Lower lobe of right lung (tissue), 2 donors: ENCODE results near the gene CNTN1. TPM values are rescaled to one million over a fixed set of nuclear protein-coding genes. Genes with fewer than 3 reads are reported as not detected.

Experiments
- ATAC-seq, 2 donors: fragments of 200-7000 bp; cut with Tn5 transposase; one replicate each; pipeline ENCODE4 v1.9.1; 2020 to 2022; ENCODE audit warnings: mild to moderate bottlenecking in 2 of 2, moderate library complexity in 2 of 2
- DNase-seq: peaks from one replicate; pipeline ENCODE4 v3.0.0-alpha.2; 2020
- H3K27ac ChIP-seq: fragments of 200-600 bp; one replicate; pipeline ENCODE4 v1.8.0; 2022
- H3K27me3 ChIP-seq: fragments of 200-600 bp; one replicate; pipeline ENCODE4 v1.8.0; 2022; ENCODE audit warnings: low read depth
- H3K36me3 ChIP-seq: fragments of 200-600 bp; one replicate; pipeline ENCODE4 v1.8.0; 2022; ENCODE audit warnings: mild to moderate bottlenecking
- H3K4me1 ChIP-seq: fragments of 200-600 bp; one replicate; pipeline ENCODE4 v1.8.0; 2022
- H3K4me3 ChIP-seq: fragments of 200-600 bp; one replicate; pipeline ENCODE4 v1.8.0; 2022; ENCODE audit warnings: mild to moderate bottlenecking
- H3K9me3 ChIP-seq: fragments of 200-600 bp; one replicate; pipeline ENCODE4 v1.8.0; 2022
- CTCF ChIP-seq: fragments of 200-600 bp; IDR thresholded peaks from one replicate; pipeline ENCODE4 v1.8.0; 2022; ENCODE audit warnings: antibody characterized with exemption, mild to moderate bottlenecking
- intact Hi-C: fragments of 100-400 bp; cut with DNase I; formaldehyde crosslinking; loops from one replicate; pipeline ENCODE4 v1.11.0; 2022
- total RNA-seq: library from RNA; stranded (reverse); fragmentation: NEBNext Ultra II Directional; extraction: Animal tissue kit (Norgen Biotek cat#: 25700); gene quantifications from one replicate; pipeline ENCODE4 v1.2.1, GENCODE V29; 2021
- donor health status: DM: no; HTN: yes; CAD: no; lungs with severe emphysema.

Gene CNTN1
- total RNA-seq, 1 donor from 2014 or later: 12.3 TPM

GRCh38 chr12:40827683-40828592, 135.7 kb downstream of the CNTN1 start:
- no peaks in the 10 kb centered on the region for H3K4me1 ChIP-seq
- intact Hi-C loops: no loop called here
- H3K4me3 ChIP-seq: no peak overlapping the region
- DNase-seq (no peak), ATAC-seq (no peak)
- no peaks in the 10 kb centered on the region for H3K27me3 ChIP-seq
- H3K27ac ChIP-seq: no peak overlapping the region
- H3K9me3 ChIP-seq: no peaks in the 10 kb centered on the region
- no peaks in the 10 kb centered on the region for H3K36me3 ChIP-seq
- no peak for TF ChIP-seq CTCF

DNA sequence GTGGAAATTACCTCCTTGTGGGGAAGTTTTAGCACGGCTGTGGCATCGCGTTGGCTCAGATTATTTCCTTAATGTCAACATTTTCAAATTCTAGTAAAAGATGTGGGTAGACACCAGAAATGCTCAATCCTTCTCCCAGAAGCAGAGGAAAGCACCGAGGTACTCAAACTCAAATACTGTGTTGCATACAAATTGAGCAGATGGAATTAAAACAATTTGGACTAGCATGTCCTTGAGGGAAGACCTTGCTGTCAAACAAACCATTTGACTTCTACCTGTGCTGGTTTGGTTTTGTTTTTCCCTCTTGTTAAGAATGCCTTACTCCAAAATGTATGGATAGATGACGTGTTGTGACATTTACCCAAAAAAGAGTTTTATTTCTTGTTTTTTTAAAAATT, 136.4 kb downstream of the CNTN1 start:
- Histone ChIP-seq H3K36me3 (no peaks in the 10 kb centered on the region), H3K27ac (no peak overlapping the region), H3K27me3 (no peaks in the 10 kb centered on the region), H3K4me1 (no peaks in the 10 kb centered on the region), H3K9me3 (no peaks in the 10 kb centered on the region), H3K4me3 (no peak overlapping the region)
- DNase-seq (no peak), ATAC-seq (no peak)
- TF ChIP-seq CTCF: no peak
- intact Hi-C loops: no loop called here

DNA sequence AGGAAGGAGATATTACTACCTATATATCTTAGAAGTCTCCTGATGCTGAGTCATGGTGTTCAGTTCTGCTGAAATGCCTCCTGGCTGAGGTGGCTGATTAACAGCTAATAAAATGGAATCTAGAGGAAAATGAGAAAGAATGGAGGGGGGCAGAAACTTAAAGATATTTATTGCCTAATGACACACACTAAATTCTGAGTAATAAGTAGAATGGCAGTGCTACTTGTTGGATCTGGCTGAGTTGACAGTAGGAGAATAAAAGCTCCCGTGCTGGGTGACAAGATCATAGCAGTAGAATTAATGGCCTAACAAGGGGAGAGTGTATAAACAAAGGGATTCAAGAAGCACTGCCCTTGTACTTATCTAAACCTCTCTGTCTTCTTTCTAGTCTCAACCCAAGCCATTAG, 137.5 kb downstream of the CNTN1 start:
- no peak for ATAC-seq
- Histone ChIP-seq H3K27me3 (no peaks in the 10 kb centered on the region), H3K4me1 (no peaks in the 10 kb centered on the region), H3K27ac (no peak overlapping the region), H3K4me3 (no peak overlapping the region), H3K9me3 (no peaks in the 10 kb centered on the region), H3K36me3 (no peaks in the 10 kb centered on the region)
- no peak for DNase-seq
- intact Hi-C loops: no loop called here
- TF ChIP-seq CTCF: no peak

DNA sequence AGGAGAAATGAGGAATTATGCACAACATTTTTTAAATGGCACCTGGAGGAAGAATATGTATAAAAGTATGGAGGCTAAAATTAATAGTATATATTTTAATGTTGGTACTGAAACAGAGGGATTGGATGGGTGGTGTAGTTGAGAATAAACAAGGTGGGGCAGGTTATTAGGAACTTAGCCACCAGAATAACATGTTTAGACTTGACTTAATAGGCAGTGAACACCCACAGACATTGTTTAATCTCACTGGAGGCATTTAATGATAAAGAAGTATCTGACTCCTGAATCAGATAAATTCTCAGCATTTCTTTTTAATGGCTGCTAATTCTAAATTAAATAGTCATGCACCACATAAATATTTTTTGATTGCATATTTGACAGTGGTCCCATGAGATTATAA, 139.7 kb downstream of the CNTN1 start:
- DNase-seq (no peak), ATAC-seq (no peak)
- H3K27ac ChIP-seq: no peak overlapping the region
- no peaks in the 10 kb centered on the region for H3K27me3 ChIP-seq
- no peak for TF ChIP-seq CTCF
- H3K36me3 ChIP-seq: no peaks in the 10 kb centered on the region
- intact Hi-C loops: no loop called here
- no peaks in the 10 kb centered on the region for H3K9me3 ChIP-seq
- no peak overlapping the region for H3K4me3 ChIP-seq
- no peaks in the 10 kb centered on the region for H3K4me1 ChIP-seq

DNA sequence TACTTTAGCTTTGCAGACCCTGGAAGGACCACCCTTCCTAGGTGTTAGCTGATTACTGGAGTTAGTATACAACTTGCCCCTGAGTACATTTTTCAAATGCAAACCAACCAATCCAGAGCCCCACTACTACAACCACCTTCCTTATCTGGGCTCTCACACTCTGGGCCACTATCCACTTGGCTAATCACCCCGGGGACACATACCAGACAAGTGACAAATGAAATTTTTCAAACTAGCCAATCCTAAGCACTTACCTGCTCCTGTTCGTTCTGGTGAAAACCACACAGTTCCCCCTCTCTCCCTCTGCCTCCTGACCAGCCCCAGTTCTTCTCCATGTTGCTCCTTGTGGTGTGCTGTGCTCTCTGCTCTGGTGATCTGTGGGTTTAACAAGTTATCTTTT, 140.4 kb downstream of the CNTN1 start:
- no peaks in the 10 kb centered on the region for H3K36me3 ChIP-seq
- H3K4me1 ChIP-seq: no peaks in the 10 kb centered on the region
- DNase-seq: no peak
- H3K27ac ChIP-seq: no peak overlapping the region
- H3K4me3 ChIP-seq: no peak overlapping the region
- H3K27me3 ChIP-seq: no peaks in the 10 kb centered on the region
- ATAC-seq: no peak
- no peaks in the 10 kb centered on the region for H3K9me3 ChIP-seq
- no peak for TF ChIP-seq CTCF
- intact Hi-C loops: no loop called here
